ENCODE results near the gene PBX4. TPM values are rescaled to one million over a fixed set of nuclear protein-coding genes. Genes with fewer than 3 reads are reported as not detected.

PBX4 gene
- total RNA-seq, 1 experiment from 2014 or later, result 8.3 TPM

DNA sequence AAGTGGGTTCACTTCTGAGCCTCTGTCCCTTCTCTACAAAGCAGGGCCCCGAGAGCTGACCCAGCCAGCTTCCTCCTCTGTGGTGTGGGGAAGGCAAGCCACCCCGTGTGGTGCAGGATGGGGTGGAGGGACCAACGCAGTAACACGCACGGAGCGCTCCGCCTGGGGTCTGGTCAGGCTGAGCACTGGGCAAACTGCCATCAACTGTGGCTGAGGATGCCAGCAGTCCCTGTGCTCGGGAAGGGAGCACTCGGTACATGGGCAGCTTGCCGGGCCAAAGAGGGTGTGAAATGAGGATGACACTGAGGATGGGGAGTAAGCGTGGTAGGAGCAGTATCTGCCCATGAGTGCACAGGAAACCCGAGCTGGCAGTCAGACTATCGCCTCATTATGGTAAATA lies 32.6 kb upstream of the PBX4 start:
- intact Hi-C loops (cut with micrococcal nuclease; ENCODE audit: unreplicated experiment) (no loop called here), in situ Hi-C loops (cut with HindIII; ENCODE audit: low pct_unique_long_range_greater_than_20kb, low sequenced_read_pairs) (no loop called here)
- no peak for TF ChIP-seq POLR2AphosphoS5 (IDR thresholded peaks at IDR 0.05; ENCODE audit: low read depth, low read length)
- TF ChIP-seq SIN3A (IDR thresholded peaks at IDR 0.05; ENCODE audit: borderline replicate concordance, insufficient read depth, low read depth, low read length), result no peak
- no peaks in the 10 kb centered on the region for H3K9me3 ChIP-seq (ENCODE audit: control insufficient read depth, insufficient read depth, low read depth, low read length)
- POLR2A ChIA-PET, result no interaction called here
- ATAC-seq, result no peak
- BruUV-seq (replicated peaks), result no TSS peak
- CTCF ChIA-PET, result no interaction called here
- H3K4me3 ChIP-seq (ENCODE audit: low read depth in 2 of 2, low read length in 2 of 2), result no peak overlapping the region
- no peaks in the 10 kb centered on the region; the same call in 1 of the 2 replicates for H3K36me3 ChIP-seq (ENCODE audit: control insufficient read depth, insufficient read depth, low read length)
- no peaks in the 10 kb centered on the region for H3K4me1 ChIP-seq (ENCODE audit: control insufficient read depth, insufficient read depth, low read length)
- H3K27ac ChIP-seq (ENCODE audit: low read length), result no peak overlapping the region
- H3K27me3 ChIP-seq (ENCODE audit: control insufficient read depth, insufficient read depth, low read length), result no peaks in the 10 kb centered on the region
- no peak for DNase-seq (ENCODE audit: low read depth, low spot score)

DNA sequence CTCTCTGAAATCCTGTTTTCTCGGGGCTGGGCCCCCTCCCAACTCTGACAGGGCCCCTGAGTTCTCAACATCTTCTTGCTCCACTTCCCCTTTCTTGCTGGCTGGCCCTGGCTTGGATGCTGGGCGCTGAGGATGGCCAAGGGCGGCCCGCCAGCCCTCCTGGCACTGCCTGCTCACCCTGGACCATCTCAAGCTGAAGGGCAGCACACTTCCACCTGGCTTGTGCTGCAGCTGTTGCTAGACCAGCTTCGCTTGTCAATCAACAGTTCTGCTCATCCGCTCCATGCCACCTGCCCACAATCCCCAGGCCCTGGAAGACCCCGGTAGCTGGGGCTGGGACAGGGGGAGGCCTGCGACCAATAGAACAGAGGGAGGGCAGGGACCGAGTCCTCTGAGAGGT lies 31.8 kb upstream of the PBX4 start:
- Histone ChIP-seq H3K27me3 (ENCODE audit: control insufficient read depth, insufficient read depth, low read length) (no peaks in the 10 kb centered on the region), H3K4me1 (ENCODE audit: control insufficient read depth, insufficient read depth, low read length) (no peaks in the 10 kb centered on the region), H3K9me3 (ENCODE audit: control insufficient read depth, insufficient read depth, low read depth, low read length) (no peaks in the 10 kb centered on the region), H3K36me3 (ENCODE audit: control insufficient read depth, insufficient read depth, low read length) (no peaks in the 10 kb centered on the region; the same call in 1 of the 2 replicates), H3K4me3 (ENCODE audit: low read depth in 2 of 2, low read length in 2 of 2) (no peak overlapping the region), H3K27ac (ENCODE audit: low read length) (no peak overlapping the region)
- ChIA-PET CTCF (no interaction called here), POLR2A (no interaction called here)
- no peak for ATAC-seq
- DNase-seq (ENCODE audit: low read depth, low spot score), result no peak
- BruUV-seq (replicated peaks), result no TSS peak
- TF ChIP-seq TCF7L2 (IDR thresholded peaks at IDR 0.05; ENCODE audit: low read depth, low read length) (no peak), SIN3A (IDR thresholded peaks at IDR 0.05; ENCODE audit: borderline replicate concordance, insufficient read depth, low read depth, low read length) (no peak), POLR2AphosphoS5 (IDR thresholded peaks at IDR 0.05; ENCODE audit: low read depth, low read length) (no peak), REST (IDR thresholded peaks at IDR 0.05; ENCODE audit: insufficient read depth in 1 of 2, low read depth in 2 of 2, low read length in 1 of 2) (no peak)
- TF ChIP-seq, protein P1, sequence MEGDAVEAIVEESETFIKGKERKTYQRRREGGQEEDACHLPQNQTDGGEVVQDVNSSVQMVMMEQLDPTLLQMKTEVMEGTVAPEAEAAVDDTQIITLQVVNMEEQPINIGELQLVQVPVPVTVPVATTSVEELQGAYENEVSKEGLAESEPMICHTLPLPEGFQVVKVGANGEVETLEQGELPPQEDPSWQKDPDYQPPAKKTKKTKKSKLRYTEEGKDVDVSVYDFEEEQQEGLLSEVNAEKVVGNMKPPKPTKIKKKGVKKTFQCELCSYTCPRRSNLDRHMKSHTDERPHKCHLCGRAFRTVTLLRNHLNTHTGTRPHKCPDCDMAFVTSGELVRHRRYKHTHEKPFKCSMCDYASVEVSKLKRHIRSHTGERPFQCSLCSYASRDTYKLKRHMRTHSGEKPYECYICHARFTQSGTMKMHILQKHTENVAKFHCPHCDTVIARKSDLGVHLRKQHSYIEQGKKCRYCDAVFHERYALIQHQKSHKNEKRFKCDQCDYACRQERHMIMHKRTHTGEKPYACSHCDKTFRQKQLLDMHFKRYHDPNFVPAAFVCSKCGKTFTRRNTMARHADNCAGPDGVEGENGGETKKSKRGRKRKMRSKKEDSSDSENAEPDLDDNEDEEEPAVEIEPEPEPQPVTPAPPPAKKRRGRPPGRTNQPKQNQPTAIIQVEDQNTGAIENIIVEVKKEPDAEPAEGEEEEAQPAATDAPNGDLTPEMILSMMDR (IDR thresholded peaks at IDR 0.05), result no peak
- in situ Hi-C loops (cut with HindIII; ENCODE audit: low pct_unique_long_range_greater_than_20kb, low sequenced_read_pairs) (no loop called here), intact Hi-C loops (cut with micrococcal nuclease; ENCODE audit: unreplicated experiment) (no loop called here)

DNA sequence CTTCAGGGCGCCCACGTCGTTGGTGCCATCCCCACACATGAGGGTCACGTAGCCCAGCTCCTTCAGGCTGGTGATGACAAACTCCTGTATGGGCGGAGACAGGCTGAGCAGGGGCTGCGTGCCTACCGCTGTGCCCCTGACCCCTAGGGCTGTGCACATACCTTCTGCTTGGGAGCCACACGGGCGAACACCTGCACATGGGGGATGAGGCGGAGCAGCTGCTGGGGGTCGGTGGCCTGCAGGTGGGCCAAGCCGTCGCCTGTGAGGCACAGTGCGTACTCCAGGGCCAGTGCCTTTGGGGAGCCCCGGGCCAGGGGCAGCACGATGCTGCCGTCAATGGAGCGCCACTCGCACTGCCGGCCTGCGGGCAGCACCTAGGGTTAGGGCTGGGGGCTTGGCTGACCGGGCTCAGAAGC lies 31.1 kb upstream of the PBX4 start:
- intact Hi-C loops (cut with micrococcal nuclease; ENCODE audit: unreplicated experiment) (loop anchor here (10.0 kb wide), 1 partner anchor 115 kb away; the partner anchor contains the start of gene CILP2), in situ Hi-C loops (cut with HindIII; ENCODE audit: low pct_unique_long_range_greater_than_20kb, low sequenced_read_pairs) (no loop called here)
- H3K27me3 ChIP-seq (ENCODE audit: control insufficient read depth, insufficient read depth, low read length), result no peaks in the 10 kb centered on the region
- H3K9me3 ChIP-seq (ENCODE audit: control insufficient read depth, insufficient read depth, low read depth, low read length), result no peaks in the 10 kb centered on the region
- POLR2A ChIA-PET, result no interaction called here
- CTCF ChIA-PET, result no interaction called here
- no peak overlapping the region for H3K27ac ChIP-seq (ENCODE audit: low read length)
- H3K4me3 ChIP-seq (ENCODE audit: low read depth in 2 of 2, low read length in 2 of 2), result no peak overlapping the region
- no TSS peak for BruUV-seq (replicated peaks)
- H3K36me3 ChIP-seq (ENCODE audit: control insufficient read depth, insufficient read depth, low read length), result no peaks in the 10 kb centered on the region; the same call in 1 of the 2 replicates
- ATAC-seq (no peak), DNase-seq (ENCODE audit: low read depth, low spot score) (no peak)
- H3K4me1 ChIP-seq (ENCODE audit: control insufficient read depth, insufficient read depth, low read length), result no peaks in the 10 kb centered on the region
- TF ChIP-seq POLR2AphosphoS5 (IDR thresholded peaks at IDR 0.05; ENCODE audit: low read depth, low read length) (no peak), TCF7L2 (IDR thresholded peaks at IDR 0.05; ENCODE audit: low read depth, low read length) (no peak), SIN3A (IDR thresholded peaks at IDR 0.05; ENCODE audit: borderline replicate concordance, insufficient read depth, low read depth, low read length) (no peak), REST (IDR thresholded peaks at IDR 0.05; ENCODE audit: insufficient read depth in 1 of 2, low read depth in 2 of 2, low read length in 1 of 2) (no peak)
- TF ChIP-seq, protein P1 (IDR thresholded peaks at IDR 0.05), result no peak

Data from Panc1 (cell line).